Body of pancreas (tissue), 4 donors: Measurements from ENCODE around the gene MATN1. TPM values are rescaled to one million over a fixed set of nuclear protein-coding genes. Genes with fewer than 3 reads are reported as not detected.

Experiments
- ATAC-seq: fragments of 150-250 bp; one replicate; pipeline ENCODE4 v1.9.1; 2016
- DNase-seq, 4 donors: peaks; one replicate each; pipeline ENCODE4 v3.0.0-alpha.2; 2019
- H3K27ac ChIP-seq, 4 donors: fragments of 200-600 bp; sonication (generic); 1 replicate in 3 of 4; 2 replicates in 1 of 4; pipeline versions ENCODE4 v1.5.1 to v1.6.1; 2016 to 2019; ENCODE audit warnings: mild to moderate bottlenecking in 1 of 4, mixed read lengths in 1 of 4, moderate library complexity in 1 of 4
- H3K27me3 ChIP-seq, 2 donors: fragments of 200-600 bp; sonication (generic); one replicate each; pipeline ENCODE4 v1.6.0; 2016; ENCODE audit warnings: mild to moderate bottlenecking in 1 of 2
- H3K36me3 ChIP-seq, 2 donors: fragments of 200-600 bp; sonication (generic); replicated peaks in 1 of 2; 2 replicates each; pipeline ENCODE4 v1.5.1; 2016; ENCODE audit warnings: low read depth in 2 of 2; ENCODE audit not compliant: insufficient read depth in 1 of 2
- H3K4me1 ChIP-seq: fragments of 200-600 bp; sonication (generic); one replicate; pipeline ENCODE4 v1.6.0; 2016
- H3K4me3 ChIP-seq, 2 donors: fragments of 200-600 bp; sonication (generic); 1 replicate in 1 of 2; 2 replicates in 1 of 2; pipeline ENCODE4 v1.5.1; 2016 to 2019
- H3K9me3 ChIP-seq, 3 donors: fragments of 200-600 bp; sonication (generic); 1 replicate in 2 of 3; 2 replicates in 1 of 3; pipeline ENCODE4 v1.5.1; 2016
- POLR2A ChIP-seq, 3 donors: fragments of 450-650 bp; IDR thresholded peaks; one replicate each; pipeline ENCODE4 v1.6.1; 2016; ENCODE audit warnings: antibody characterized with exemption in 3 of 3, mild to moderate bottlenecking in 2 of 3
- WGBS, 2 donors: methylation state at CpG; one replicate each; pipeline ENCODE4 v1.1.5; 2017; 5-methylcytosine and 5-hydroxymethylcytosine counted together
- intact Hi-C: fragments of 100-400 bp; cut with DNase I; formaldehyde crosslinking; loops from one replicate; pipeline ENCODE4 v1.15.1; 2023
- total RNA-seq, 2 donors: library from RNA; depleted of rRNA; stranded (reverse); fragments of >200 nt; gene quantifications; one replicate each; pipeline ENCODE4 v1.1.0, GENCODE V29; 2016
- TF ChIP-seq, protein P1 (sequence below), 7 experiments: fragments of 450-650 bp in 4 of 7; fragments of 200-600 bp in 3 of 7; sonication (generic) in 3 of 7; IDR thresholded peaks; one replicate each; pipeline ENCODE4 v1.5.1; 2016 to 2019; ENCODE audit warnings: antibody characterized with exemption in 7 of 7

MATN1 gene
- total RNA-seq, 2 donors from 2014 or later: 0.33 TPM; not detected in 1

DNA sequence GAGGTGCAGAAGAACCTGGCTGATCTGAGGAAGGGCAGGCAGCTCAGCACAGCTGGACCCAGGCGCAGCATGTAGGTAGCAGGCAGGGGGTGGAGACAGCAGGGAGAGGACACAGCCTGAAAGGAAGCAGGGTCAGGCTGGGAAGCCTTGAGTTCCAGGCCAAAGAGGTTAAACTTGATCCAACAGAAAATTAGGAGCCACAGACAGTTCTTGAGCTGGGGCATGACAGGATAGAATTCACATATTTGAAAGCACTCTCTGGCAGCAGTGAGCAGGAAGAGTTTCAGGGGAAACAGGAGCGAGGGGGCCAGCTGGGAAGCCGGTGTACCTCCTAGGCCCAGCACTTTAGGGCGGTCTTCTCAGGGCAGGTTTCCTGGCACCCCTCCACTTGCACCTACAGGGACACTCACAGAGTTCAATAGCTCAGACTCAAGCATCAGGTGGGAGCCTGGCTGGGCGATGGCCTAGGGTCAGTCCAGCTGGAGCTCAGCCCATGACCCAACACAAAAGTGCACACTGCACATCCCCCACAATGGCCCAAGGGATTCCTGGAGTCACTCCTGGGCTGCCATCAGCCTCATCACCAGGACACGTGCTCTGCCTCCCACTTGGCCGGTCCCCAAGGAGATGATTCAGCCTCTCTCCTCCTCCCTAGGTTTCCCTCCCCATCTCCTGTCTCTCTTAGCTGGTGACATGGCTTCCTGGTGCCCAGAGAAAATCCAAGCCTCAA, 22.7 kb downstream of the MATN1 start:
- Histone ChIP-seq H3K4me1 (no peaks in the 10 kb centered on the region), H3K9me3 (no peaks in the 10 kb centered on the region), H3K36me3 (no peaks in the 10 kb centered on the region), H3K4me3 (no peak overlapping the region), H3K27ac (no peak overlapping the region), H3K27me3 (no peaks in the 10 kb centered on the region)
- intact Hi-C loops: loop anchor here (10.0 kb wide), 2 partner anchors 906 to 1456 kb away; no protein-coding TSS in a partner anchor
- peak in 1 of 4 donors; percentile 44 for DNase-seq
- TF ChIP-seq POLR2A (IDR thresholded peaks at IDR 0.05): no peak
- TF ChIP-seq, protein P1, sequence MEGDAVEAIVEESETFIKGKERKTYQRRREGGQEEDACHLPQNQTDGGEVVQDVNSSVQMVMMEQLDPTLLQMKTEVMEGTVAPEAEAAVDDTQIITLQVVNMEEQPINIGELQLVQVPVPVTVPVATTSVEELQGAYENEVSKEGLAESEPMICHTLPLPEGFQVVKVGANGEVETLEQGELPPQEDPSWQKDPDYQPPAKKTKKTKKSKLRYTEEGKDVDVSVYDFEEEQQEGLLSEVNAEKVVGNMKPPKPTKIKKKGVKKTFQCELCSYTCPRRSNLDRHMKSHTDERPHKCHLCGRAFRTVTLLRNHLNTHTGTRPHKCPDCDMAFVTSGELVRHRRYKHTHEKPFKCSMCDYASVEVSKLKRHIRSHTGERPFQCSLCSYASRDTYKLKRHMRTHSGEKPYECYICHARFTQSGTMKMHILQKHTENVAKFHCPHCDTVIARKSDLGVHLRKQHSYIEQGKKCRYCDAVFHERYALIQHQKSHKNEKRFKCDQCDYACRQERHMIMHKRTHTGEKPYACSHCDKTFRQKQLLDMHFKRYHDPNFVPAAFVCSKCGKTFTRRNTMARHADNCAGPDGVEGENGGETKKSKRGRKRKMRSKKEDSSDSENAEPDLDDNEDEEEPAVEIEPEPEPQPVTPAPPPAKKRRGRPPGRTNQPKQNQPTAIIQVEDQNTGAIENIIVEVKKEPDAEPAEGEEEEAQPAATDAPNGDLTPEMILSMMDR (IDR thresholded peaks at IDR 0.05): no peak
- no peak for ATAC-seq
- WGBS, 2 donors: 80 to 83% methylated on average over 7 of the region's 7 CpGs

DNA sequence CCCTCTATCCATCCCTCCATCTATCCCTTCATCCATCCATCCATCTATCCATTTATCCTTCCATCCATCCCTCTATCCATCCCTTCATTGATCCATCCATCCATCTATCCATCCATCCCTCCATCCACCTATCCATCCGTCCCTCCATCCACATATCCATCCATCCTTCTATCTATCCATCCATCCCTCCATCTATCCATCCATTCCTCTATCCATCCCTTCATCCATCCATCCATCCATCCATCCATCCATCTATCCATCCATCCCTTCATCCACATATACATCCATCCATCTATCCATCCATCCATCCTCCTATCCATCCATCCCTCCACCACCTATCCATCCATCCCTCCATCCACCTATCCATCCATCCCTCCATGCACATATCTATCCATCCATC, 23.6 kb downstream of the MATN1 start:
- no peaks in the 10 kb centered on the region for H3K9me3 ChIP-seq
- no peaks in the 10 kb centered on the region for H3K36me3 ChIP-seq
- ATAC-seq (no peak), DNase-seq (no peak)
- WGBS, 2 donors: 29 to 83% methylated on average over 1 of the region's 1 CpG
- no peaks in the 10 kb centered on the region for H3K4me1 ChIP-seq
- no peaks in the 10 kb centered on the region for H3K27me3 ChIP-seq
- no peak for TF ChIP-seq POLR2A (IDR thresholded peaks at IDR 0.05)
- TF ChIP-seq, protein P1 (IDR thresholded peaks at IDR 0.05): no peak
- H3K4me3 ChIP-seq: no peak overlapping the region
- intact Hi-C loops: loop anchor here (10.0 kb wide), 2 partner anchors 905 to 1455 kb away; no protein-coding TSS in a partner anchor
- H3K27ac ChIP-seq: no peak overlapping the region

DNA sequence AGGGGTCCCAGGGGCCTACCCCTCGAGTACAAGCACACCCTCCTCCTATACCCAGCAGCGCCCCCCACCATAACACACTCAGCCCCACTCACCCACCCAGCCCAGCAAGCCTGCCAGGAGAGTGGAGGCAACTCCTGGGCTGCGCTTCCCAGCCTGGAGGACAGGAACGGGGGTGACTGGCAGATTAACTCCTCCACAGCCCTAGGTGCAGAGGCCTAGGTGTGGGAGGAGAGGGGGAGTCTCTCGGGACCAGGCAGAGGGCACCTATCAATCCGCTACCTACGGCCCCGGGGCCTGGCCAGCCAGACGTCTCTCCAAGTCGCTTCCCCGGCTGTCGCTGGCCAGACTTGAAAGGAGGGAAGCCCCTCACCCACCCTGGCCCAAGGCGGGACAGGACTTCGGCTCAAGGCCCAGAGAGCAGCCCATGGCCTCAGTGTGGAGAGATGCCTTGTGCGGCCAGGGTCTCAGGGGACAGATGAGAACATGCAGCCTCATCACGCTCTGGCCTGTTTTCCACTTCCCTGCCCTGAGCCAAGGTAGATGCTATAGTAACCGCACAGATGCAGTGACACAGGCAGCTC, 24.9 kb downstream of the MATN1 start:
- no peaks in the 10 kb centered on the region for H3K27me3 ChIP-seq
- no peaks in the 10 kb centered on the region for H3K4me1 ChIP-seq
- no peak for TF ChIP-seq POLR2A (IDR thresholded peaks at IDR 0.05)
- TF ChIP-seq, protein P1 (IDR thresholded peaks at IDR 0.05): no peak
- H3K36me3 ChIP-seq: no peaks in the 10 kb centered on the region
- WGBS, 2 donors: 78 to 100% methylated on average over 1 to 14 of the region's 17 CpGs
- no peak overlapping the region for H3K27ac ChIP-seq
- intact Hi-C loops: no loop called here
- no peaks in the 10 kb centered on the region for H3K9me3 ChIP-seq
- no peak overlapping the region for H3K4me3 ChIP-seq
- no peak for ATAC-seq
- peak in 1 of 4 donors; percentile 9 for DNase-seq

DNA sequence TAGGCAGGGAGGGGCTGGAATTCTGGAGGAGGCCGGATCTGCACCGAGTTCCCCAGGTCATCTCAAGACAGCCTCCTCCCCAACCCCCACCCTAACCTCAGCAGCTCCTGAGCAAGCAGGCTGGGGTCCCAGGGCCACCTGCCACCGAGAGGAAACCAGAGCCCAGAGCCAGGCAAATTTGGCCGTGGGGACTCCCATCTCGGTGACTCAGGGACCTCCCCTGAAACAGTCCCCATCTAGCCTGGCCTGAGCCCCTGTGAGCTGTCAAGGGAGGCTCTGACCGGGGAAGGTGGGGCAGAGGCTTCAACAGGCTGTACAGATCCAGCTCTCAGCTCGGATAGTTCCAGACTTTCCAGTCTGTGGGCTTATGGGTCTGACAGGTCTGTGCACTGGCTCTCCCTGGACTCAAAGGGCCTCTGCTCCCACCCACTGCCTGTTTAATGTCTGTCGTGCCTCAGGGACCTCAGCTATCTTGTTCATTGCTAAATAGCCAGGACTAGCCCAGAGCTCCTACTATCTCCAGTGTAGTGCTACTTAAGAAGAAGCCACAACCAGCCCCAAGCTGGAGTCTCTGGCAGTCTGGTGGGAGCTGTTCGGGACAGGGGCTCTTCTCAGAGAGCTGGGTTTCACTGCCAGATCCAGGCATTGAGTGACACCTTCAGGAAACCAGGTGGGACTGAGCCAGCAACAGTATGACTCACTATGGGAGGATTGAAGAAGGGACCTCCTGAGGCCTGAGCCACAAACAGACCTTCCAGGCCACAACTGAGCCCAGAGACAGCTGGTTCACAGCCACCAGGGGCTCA, 25.6 kb downstream of the MATN1 start:
- 63 to 83% methylated on average over 7 to 9 of the region's 9 CpGs for WGBS, 2 donors
- Histone ChIP-seq H3K27ac (no peak overlapping the region), H3K27me3 (no peaks in the 10 kb centered on the region), H3K4me1 (no peaks in the 10 kb centered on the region), H3K4me3 (no peak overlapping the region), H3K9me3 (no peaks in the 10 kb centered on the region), H3K36me3 (no peaks in the 10 kb centered on the region)
- peak in 1 of 4 donors; percentile 8 for DNase-seq
- no peak for TF ChIP-seq POLR2A (IDR thresholded peaks at IDR 0.05)
- TF ChIP-seq, protein P1 (IDR thresholded peaks at IDR 0.05): no peak
- no peak for ATAC-seq
- intact Hi-C loops: no loop called here
